Stimulated activated naive CD8-positive, alpha-beta T cell treated with anti-CD3 and anti-CD28 coated beads, Interleukin-15, Interleukin-2, amounts not matched to agents 100 U/mL and 50 U/mL, for 24 hours (primary cell): ENCODE results near the gene SYTL2.
A peak's percentile ranks its signal among the peaks of the same experiment; 100 is the strongest.
"Not testable (repeated sequence)": the region's sequence is repeated elsewhere in the genome, so short reads cannot be mapped to it uniquely, and the experiment has no call there.

Source experiments
- ATAC-seq: fragments of 150-1000 bp; cut with Tn5 transposase; one replicate; pipeline ENCODE4 v1.10.0; 2021
- DNase-seq: peaks from one replicate; pipeline ENCODE4 v3.0.0; 2021

SYTL2 gene

DNA sequence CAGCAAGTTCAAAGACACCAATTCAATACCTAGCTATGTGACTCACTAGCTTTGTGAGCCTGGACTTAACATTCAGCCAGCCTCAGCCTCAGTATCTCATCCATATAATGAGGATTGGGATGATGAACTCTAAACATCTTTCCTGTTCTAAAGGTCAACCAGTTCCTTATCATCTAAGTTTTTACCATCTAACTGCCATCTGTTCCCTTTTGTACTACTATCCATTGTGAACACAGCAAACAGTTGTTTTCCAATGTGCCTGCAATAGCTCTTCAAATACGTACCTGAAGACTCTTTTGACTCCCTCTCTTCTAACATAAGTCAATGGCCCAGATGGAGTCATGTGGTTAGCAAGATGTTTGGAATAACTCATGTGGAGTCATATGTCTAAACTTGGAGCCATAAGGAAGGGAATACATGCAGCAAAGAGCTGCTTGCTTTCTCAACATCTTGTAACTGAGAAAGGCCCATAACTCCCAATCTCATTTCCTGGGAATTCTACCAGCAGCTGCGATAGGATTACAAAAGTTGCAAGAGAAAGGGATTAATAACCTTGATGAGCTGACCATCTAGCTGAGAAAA is 19.4 kb downstream of the SYTL2 start:
- no peak for DNase-seq
- no peak for ATAC-seq

- no peak for ATAC-seq
Observed at GRCh38 chr11:85787809-85788760, 22.9 kb downstream of the SYTL2 start.

GRCh38 chr11:85787168-85787567 is 23.8 kb downstream of the SYTL2 start:
- ATAC-seq = no peak
- DNase-seq = no peak

More at GRCh38 chr11:85787809-85788760, 22.9 kb downstream of the SYTL2 start:
- DNase-seq = no peak

DNA sequence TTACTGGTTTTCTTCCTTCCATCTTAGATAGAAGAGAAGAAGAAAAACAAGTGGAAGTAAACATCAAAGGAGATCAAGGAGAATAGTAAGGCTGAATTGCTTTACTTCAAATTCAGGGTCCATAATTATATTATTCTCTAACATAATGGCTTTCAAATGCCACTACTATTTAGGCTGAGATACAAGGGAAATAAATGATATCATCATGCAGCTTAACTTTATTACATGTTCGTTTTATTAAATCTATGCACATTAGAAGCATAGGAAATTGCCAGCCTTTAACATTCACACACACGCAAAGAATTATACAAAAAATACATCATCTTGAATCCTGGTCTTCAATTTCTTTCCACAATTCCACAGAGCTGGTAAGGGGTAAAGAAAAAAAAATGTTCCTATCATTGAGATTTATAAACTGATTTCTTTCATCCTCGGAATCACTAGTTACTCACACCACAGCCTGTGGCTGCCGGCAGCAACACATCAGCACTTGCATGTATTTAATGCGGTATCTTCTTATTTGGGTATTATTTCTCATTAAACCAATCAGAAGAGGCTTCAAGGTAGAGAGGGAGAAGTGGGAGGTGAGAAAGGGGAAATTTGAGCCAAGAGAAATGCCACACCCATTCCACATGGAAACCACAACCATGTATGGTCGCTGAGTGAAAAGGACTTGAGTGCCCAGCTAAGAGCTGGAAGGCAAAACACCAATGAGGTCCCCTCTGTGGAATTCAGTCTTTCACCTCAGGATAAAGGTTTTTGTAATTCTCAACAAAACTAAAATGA is 26.3 kb downstream of the SYTL2 start:
- no peak for DNase-seq
- no peak for ATAC-seq

DNA sequence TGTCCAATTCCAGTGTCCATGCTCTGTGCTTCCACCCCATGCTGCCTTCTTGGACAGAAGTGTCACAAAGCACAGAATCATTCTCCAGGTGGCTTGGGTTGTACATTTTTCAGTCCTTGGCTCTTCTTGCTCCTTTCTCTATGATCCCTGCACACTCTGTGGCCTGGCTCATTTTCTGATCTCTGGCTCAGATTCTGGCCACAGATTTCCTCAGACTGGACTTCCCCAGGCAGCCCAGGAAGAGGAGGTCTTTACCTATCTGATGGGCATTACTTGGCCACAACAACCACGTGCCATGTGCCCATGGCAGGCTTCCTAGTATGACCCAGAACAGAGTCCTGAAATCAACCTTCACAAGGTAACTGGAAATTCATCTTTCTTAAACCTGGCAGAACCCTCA is 27.2 kb downstream of the SYTL2 start:
- DNase-seq = no peak
- ATAC-seq = no peak

DNA sequence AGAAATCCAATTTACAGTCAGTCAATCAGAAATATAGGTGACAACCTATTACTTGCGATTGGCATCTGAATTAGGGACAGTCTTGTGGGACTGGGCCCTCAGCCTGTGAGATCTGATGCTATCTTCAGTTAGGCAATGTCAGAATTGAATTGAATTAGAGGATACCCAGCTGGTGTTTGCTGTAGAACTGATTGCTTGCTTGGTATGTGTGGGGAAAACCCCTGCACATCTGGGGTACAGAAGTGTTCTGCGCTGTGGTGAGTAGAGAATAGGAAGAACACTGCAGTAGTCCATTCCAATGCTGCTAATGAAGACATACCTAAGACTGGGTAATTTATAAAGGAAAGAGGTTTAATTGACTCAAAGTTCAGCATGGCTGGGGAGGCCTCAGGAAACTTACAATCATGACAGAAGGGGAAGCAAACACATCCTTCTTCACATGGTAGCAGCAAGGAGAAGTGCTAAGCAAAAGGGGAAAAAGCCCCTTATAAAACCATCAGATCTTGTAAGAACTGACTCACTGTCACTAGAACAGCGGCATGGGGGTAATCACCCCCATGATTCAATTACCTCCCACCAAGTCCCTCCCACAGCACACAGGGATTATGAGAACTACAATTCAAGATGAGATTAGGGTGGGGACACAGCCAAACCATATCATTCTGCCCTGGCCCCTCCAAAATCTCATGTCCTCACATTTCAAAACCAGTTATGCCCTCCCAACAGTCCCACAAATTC is 30.0 kb downstream of the SYTL2 start:
- DNase-seq = not testable (repeated sequence)
- ATAC-seq = peak; percentile 83

- no peak for ATAC-seq
- DNase-seq = no peak
Observed at GRCh38 chr11:85779956-85780640, 30.8 kb downstream of the SYTL2 start.

GRCh38 chr11:85777603-85777972 is 33.4 kb downstream of the SYTL2 start:
- not testable (repeated sequence) for ATAC-seq, DNase-seq

GRCh38 chr11:85776951-85777602 is 33.9 kb downstream of the SYTL2 start:
- ATAC-seq = no peak
- no peak for DNase-seq

GRCh38 chr11:85774256-85775101 is 36.5 kb downstream of the SYTL2 start:
- DNase-seq (no peak), ATAC-seq (no peak)

- no peak for DNase-seq
Observed at GRCh38 chr11:85772695-85773094, 38.2 kb downstream of the SYTL2 start.

DNA sequence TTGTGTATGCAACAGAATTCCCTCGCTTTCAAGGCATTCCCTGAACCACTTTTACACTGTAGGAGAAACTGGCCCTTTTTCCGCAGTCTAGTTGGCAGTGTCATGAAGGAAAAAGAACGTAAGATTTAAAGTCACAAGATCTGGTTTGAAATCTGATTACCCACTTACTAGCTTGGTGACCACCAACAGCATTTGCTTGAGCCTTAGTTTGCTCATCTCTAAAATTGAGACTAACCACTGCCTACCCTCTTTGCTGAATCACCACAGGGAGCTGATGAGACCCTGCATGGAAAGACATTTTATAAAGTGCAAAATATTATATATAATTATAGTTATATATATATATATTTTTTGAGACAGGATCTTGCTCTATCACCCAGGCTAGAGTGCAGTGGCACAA is 39.4 kb downstream of the SYTL2 start:
- no peak for DNase-seq
- ATAC-seq = no peak

More at GRCh38 chr11:85772695-85773094, 38.2 kb downstream of the SYTL2 start:
- no peak for ATAC-seq

- ATAC-seq (peak; percentile 23), DNase-seq (no peak)
Observed at GRCh38 chr11:85769771-85770170, 41.2 kb downstream of the SYTL2 start.

DNA sequence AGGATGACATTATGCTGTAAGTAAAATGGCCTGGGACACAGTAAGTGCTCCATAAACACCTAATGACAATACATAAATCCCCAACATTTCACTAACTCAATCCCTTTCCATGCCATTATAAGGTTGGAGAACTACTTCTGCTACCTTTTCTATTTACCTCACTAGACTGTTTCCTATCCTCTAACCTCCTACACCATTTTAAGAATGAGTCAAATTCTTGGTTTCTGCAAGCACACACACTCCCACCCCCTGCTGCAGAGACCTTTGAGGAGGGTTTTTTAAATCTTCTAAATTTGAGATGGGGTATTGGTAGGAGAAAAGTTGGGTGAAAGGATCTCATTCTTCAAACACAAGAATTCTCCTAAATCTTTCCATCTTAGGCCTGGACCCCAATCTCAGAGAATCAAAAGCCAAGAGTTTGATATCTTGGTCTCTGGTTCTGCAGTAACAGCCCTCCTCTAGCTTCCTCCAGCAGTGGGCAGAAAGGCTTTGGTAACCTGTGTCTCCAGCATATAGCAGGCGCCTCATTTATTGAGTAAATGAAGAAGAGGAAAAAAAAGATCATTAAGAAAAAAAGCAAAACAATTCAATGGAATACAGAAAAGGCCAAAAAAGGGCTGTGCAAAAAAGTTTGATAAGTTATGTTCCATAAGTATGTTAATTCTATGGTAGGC is 42.3 kb downstream of the SYTL2 start:
- ATAC-seq (peak; percentile 87), DNase-seq (no peak)

GRCh38 chr11:85767246-85767945 is 43.5 kb downstream of the SYTL2 start:
- DNase-seq = no peak
- ATAC-seq = no peak

- DNase-seq (no peak), ATAC-seq (no peak)
Observed at GRCh38 chr11:85766721-85767161, 44.2 kb downstream of the SYTL2 start.

DNA sequence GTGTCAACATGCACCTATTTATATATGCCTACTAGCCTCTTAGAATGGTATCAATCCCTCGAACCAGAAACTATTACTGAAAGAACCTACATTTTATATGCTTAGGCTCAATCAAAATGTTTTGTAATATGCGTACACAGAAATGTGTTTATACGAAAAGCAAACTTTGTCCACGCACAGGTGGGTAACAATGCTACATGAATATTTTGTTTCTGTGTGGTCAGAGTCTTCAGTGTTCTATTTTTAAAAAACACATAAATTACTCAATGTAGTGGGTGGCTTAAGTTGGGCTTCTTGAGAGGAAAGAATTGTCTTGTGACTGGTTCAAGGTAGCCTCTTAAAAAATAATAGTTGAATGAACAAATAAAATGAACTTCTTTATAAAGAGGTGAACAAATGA is 46.1 kb downstream of the SYTL2 start:
- no peak for ATAC-seq
- DNase-seq = no peak

- DNase-seq = no peak
- ATAC-seq = no peak
Observed at GRCh38 chr11:85762226-85762625, 48.7 kb downstream of the SYTL2 start.

DNA sequence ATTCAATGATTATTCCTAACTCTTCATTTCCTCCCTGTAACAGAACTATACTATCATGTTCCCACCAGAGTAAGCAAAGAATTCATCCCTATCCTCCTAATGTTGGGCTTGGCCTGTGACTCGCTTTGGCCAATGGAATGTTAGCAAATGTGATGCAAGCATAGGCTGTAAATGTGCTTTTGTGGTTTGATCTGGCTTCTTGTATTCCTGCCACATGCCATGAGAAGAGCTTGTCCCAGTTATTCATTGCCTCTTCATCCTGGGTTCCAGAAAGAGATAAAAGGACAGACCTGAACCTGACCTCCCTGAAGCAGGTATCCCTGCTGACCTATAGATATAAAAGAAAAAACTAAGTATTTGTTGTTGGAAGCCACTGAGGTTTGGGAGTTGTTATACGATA is 51.0 kb downstream of the SYTL2 start:
- no peak for ATAC-seq
- no peak for DNase-seq
